Ishikawa (cell line): ENCODE data around the gene KDM8.
A peak's percentile ranks its signal among the peaks of the same experiment; 100 is the strongest.

ENCODE experiments used
- CEBPB ChIP-seq: IDR thresholded peaks from 2 replicates; pipeline ENCODE4 v1.6.1; 2012
- CREB1 ChIP-seq: IDR thresholded peaks from 2 replicates; pipeline ENCODE4 v1.6.1; 2012; ENCODE audit warnings: low read depth
- EGR1 ChIP-seq: IDR thresholded peaks from 2 replicates; pipeline ENCODE4 v1.6.1; 2012
- EP300 ChIP-seq: IDR thresholded peaks from 2 replicates; pipeline ENCODE4 v1.6.1; 2012; ENCODE audit warnings: borderline replicate concordance
- FOXM1 ChIP-seq: IDR thresholded peaks from 2 replicates; pipeline ENCODE4 v1.6.1; 2012; ENCODE audit warnings: low read depth, borderline replicate concordance
- MAX ChIP-seq: IDR thresholded peaks from 2 replicates; pipeline ENCODE4 v1.6.1; 2012
- NFIC ChIP-seq: IDR thresholded peaks from 2 replicates; pipeline ENCODE4 v1.6.1; 2012
- RAD21 ChIP-seq: IDR thresholded peaks from 2 replicates; pipeline ENCODE4 v1.6.1; 2012; ENCODE audit warnings: low read depth
- REST ChIP-seq: IDR thresholded peaks from 2 replicates; pipeline ENCODE4 v1.6.1; 2012; ENCODE audit warnings: low read depth, mild to moderate bottlenecking
- TAF1 ChIP-seq: IDR thresholded peaks from 2 replicates; pipeline ENCODE4 v1.6.1; 2012; ENCODE audit warnings: low read depth, mild to moderate bottlenecking
- TCF12 ChIP-seq: IDR thresholded peaks from 2 replicates; pipeline ENCODE4 v1.6.1; 2012; ENCODE audit warnings: low read depth
- TEAD4 ChIP-seq: IDR thresholded peaks from 2 replicates; pipeline ENCODE4 v1.6.1; 2012
- USF1 ChIP-seq: IDR thresholded peaks from 2 replicates; pipeline ENCODE4 v1.6.1; 2012
- YY1 ChIP-seq: IDR thresholded peaks from 2 replicates; pipeline ENCODE4 v1.6.1; 2012; ENCODE audit warnings: low read depth
- ZBTB7A ChIP-seq: IDR thresholded peaks from 2 replicates; pipeline ENCODE4 v1.6.1; 2012; ENCODE audit warnings: low read depth

Gene KDM8

GRCh38 chr16:27165576-27165975 lies 37.8 kb upstream of the KDM8 start:
- TF ChIP-seq CEBPB (no peak), TAF1 (no peak), YY1 (no peak), TEAD4 (no peak), TCF12 (no peak), ZBTB7A (no peak)

- TF ChIP-seq EP300, result no peak
- no peak for TF ChIP-seq RAD21
- no peak for TF ChIP-seq MAX
- no peak for TF ChIP-seq TEAD4
Measured at GRCh38 chr16:27168790-27169189, 34.5 kb upstream of the KDM8 start.

GRCh38 chr16:27169511-27170071 lies 33.7 kb upstream of the KDM8 start:
- peak; percentile 8; the same call in 1 of the 2 replicates for TF ChIP-seq RAD21
- TF ChIP-seq CREB1, result no peak
- no peak for TF ChIP-seq TCF12

- TF ChIP-seq FOXM1, result no peak
- no peak for TF ChIP-seq TCF12
- no peak for TF ChIP-seq TEAD4
- TF ChIP-seq MAX, result no peak
- no peak for TF ChIP-seq NFIC
- TF ChIP-seq RAD21, result no peak
Measured at GRCh38 chr16:27171584-27171983, 31.7 kb upstream of the KDM8 start.

- TF ChIP-seq CREB1 (no peak), RAD21 (no peak), TAF1 (no peak)
Measured at GRCh38 chr16:27174007-27174406, 29.3 kb upstream of the KDM8 start.

GRCh38 chr16:27174798-27175197 lies 28.5 kb upstream of the KDM8 start:
- TF ChIP-seq TAF1 (no peak), NFIC (no peak), MAX (no peak), EGR1 (no peak), CEBPB (no peak), FOXM1 (no peak)

GRCh38 chr16:27175888-27176287 lies 27.4 kb upstream of the KDM8 start:
- TF ChIP-seq USF1 (peak; percentile 60; the same call in 1 of the 2 replicates), YY1 (no peak), TEAD4 (no peak), RAD21 (no peak), CREB1 (no peak), FOXM1 (no peak), TAF1 (no peak), EP300 (no peak), TCF12 (no peak)

GRCh38 chr16:27177031-27177774 lies 26.1 kb upstream of the KDM8 start:
- TF ChIP-seq REST (no peak), RAD21 (no peak), TAF1 (no peak), TEAD4 (no peak), MAX (no peak), EGR1 (no peak), CEBPB (no peak), EP300 (no peak), ZBTB7A (no peak), CREB1 (no peak), FOXM1 (no peak), YY1 (no peak), TCF12 (no peak), NFIC (no peak), USF1 (no peak)
